Astrocyte (in vitro differentiated cells and primary cell): ENCODE measurements around the gene MEG3.

Experiments used
- EZH2 ChIP-seq: IDR thresholded peaks from 2 replicates; pipeline ENCODE4 v1.6.1; 2012; ENCODE audit warnings: mild to moderate bottlenecking, low read length, inconsistent platforms; ENCODE audit not compliant: insufficient read depth
- TF ChIP-seq, protein P1 (sequence below): IDR thresholded peaks from 2 replicates; pipeline ENCODE4 v1.5.1; 2011; ENCODE audit warnings: low read depth, mild to moderate bottlenecking, inconsistent platforms, low read length, moderate library complexity; ENCODE audit not compliant: insufficient read depth

DNA sequence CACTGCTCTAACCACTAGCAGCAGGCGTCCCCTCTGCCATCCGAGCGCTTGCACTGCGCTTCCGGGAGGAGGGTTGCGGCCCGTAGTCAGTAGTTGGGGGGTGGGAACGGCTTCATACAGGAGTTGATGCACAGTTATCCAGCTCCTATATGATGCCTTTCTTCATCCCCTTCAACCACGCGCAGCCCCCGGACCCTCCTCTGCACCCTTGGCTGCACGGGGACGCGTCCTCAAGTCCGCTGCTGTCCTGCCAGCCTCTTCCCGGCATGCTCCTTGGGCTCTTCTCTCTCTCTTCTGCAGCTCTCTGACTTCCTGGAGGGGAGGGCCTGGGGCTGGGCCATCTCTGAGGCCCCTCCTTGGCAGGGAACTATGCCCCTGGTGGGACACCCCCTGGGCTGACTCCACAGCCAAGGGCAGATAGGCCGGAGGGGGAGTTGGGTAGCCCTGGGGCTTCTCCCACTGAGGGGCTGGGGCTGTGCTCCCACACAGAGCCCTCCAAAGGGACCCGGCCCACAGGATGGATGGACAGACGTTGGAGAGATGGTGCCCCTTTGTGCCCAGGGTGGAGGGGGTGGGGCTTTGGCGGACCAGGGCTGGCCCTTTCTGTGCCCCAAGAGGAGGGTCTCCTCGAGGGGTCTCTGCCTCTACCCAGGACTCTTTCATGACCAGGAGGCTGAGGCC lies 48.6 kb downstream of the MEG3 start:
- TF ChIP-seq, protein P1, sequence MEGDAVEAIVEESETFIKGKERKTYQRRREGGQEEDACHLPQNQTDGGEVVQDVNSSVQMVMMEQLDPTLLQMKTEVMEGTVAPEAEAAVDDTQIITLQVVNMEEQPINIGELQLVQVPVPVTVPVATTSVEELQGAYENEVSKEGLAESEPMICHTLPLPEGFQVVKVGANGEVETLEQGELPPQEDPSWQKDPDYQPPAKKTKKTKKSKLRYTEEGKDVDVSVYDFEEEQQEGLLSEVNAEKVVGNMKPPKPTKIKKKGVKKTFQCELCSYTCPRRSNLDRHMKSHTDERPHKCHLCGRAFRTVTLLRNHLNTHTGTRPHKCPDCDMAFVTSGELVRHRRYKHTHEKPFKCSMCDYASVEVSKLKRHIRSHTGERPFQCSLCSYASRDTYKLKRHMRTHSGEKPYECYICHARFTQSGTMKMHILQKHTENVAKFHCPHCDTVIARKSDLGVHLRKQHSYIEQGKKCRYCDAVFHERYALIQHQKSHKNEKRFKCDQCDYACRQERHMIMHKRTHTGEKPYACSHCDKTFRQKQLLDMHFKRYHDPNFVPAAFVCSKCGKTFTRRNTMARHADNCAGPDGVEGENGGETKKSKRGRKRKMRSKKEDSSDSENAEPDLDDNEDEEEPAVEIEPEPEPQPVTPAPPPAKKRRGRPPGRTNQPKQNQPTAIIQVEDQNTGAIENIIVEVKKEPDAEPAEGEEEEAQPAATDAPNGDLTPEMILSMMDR, result no peak
- no peak for TF ChIP-seq EZH2
